Measurements from ENCODE around the gene TLL2.

The TLL2 gene

GRCh38 chr10:96384506-96384905, 129.2 kb downstream of the TLL2 start:
- DNase-seq, result no peak

GRCh38 chr10:96380821-96381220, 132.9 kb downstream of the TLL2 start:
- DNase-seq, result no peak

- DNase-seq, result no peak
These were observed 134.0 kb downstream of the TLL2 start for GRCh38 chr10:96379758-96380157.

- DNase-seq, result no peak
These were observed 135.0 kb downstream of the TLL2 start for GRCh38 chr10:96378741-96379140.

GRCh38 chr10:96377816-96378294, 135.9 kb downstream of the TLL2 start:
- DNase-seq, result no peak

- no peak for DNase-seq
These were observed 137.2 kb downstream of the TLL2 start for GRCh38 chr10:96376483-96376882.

GRCh38 chr10:96374985-96375830, 138.5 kb downstream of the TLL2 start:
- no peak for DNase-seq

- no peak for DNase-seq
These were observed 139.1 kb downstream of the TLL2 start for GRCh38 chr10:96374639-96374984.

GRCh38 chr10:96374004-96374403, 139.7 kb downstream of the TLL2 start:
- no peak for DNase-seq

- DNase-seq, result no peak
These were observed 142.4 kb downstream of the TLL2 start for GRCh38 chr10:96371356-96371755.

GRCh38 chr10:96370584-96371157, 143.1 kb downstream of the TLL2 start:
- DNase-seq, result no peak

- DNase-seq, result no peak
These were observed 143.7 kb downstream of the TLL2 start for GRCh38 chr10:96369890-96370583.

GRCh38 chr10:96368971-96369370, 144.8 kb downstream of the TLL2 start:
- no peak for DNase-seq

GRCh38 chr10:96367470-96367869, 146.3 kb downstream of the TLL2 start:
- DNase-seq, result no peak

- no peak for DNase-seq
These were observed 147.2 kb downstream of the TLL2 start for GRCh38 chr10:96366508-96366907.

- no peak for DNase-seq
These were observed 148.2 kb downstream of the TLL2 start for GRCh38 chr10:96365571-96365970.

GRCh38 chr10:96360766-96361165, 153.0 kb downstream of the TLL2 start:
- no peak for DNase-seq

- DNase-seq, result no peak
These were observed 153.4 kb downstream of the TLL2 start for GRCh38 chr10:96360331-96360730.

- DNase-seq, result no peak
These were observed 154.1 kb downstream of the TLL2 start for GRCh38 chr10:96359616-96360015.

- DNase-seq, result no peak
These were observed 154.7 kb downstream of the TLL2 start, which contains the start of gene OPALIN for GRCh38 chr10:96358851-96359540. OPALIN (minus strand) TSS chr10:96359002; CDS start chr10:96358896, 106 bp downstream.

- no peak for DNase-seq
These were observed 156.6 kb downstream of the TLL2 start for GRCh38 chr10:96357038-96357620.

- DNase-seq, result no peak
These were observed 161.1 kb downstream of the TLL2 start for GRCh38 chr10:96352582-96352981.

GRCh38 chr10:96352027-96352426, 161.7 kb downstream of the TLL2 start:
- no peak for DNase-seq
